CD4-positive, alpha-beta T cell treated with Interleukin-4 for 4 hours (primary cell): ENCODE results near the gene OR10AD1.

Experiments
- DNase-seq: peaks from one replicate; pipeline ENCODE4 v3.0.0-alpha.2; 2020

OR10AD1 gene

GRCh38 chr12:48189331-48190125, 13.6 kb downstream of the OR10AD1 start:
- DNase-seq = peak; percentile 79

GRCh38 chr12:48187916-48188695, 15.0 kb downstream of the OR10AD1 start:
- no peak for DNase-seq

- DNase-seq = no peak
Observed at GRCh38 chr12:48185181-48185919, 17.7 kb downstream of the OR10AD1 start.

GRCh38 chr12:48184549-48184922, 18.6 kb downstream of the OR10AD1 start:
- DNase-seq = no peak

- no peak for DNase-seq
Observed at GRCh38 chr12:48183876-48184548, 19.1 kb downstream of the OR10AD1 start.

- peak; percentile 83 for DNase-seq
Observed at GRCh38 chr12:48183091-48183875, 19.8 kb downstream of the OR10AD1 start, which contains the start of gene CCDC184. Gene CCDC184 (plus strand): TSS chr12:48183644. CDS start chr12:48184123, 479 bp downstream.

GRCh38 chr12:48182631-48183030, 20.5 kb downstream of the OR10AD1 start:
- DNase-seq = no peak

GRCh38 chr12:48180857-48181495, 22.1 kb downstream of the OR10AD1 start:
- no peak for DNase-seq

- no peak for DNase-seq
Observed at GRCh38 chr12:48180424-48180823, 22.7 kb downstream of the OR10AD1 start.

- DNase-seq = no peak
Observed at GRCh38 chr12:48179466-48179865, 23.6 kb downstream of the OR10AD1 start.

GRCh38 chr12:48177982-48178381, 25.1 kb downstream of the OR10AD1 start:
- DNase-seq = no peak

- DNase-seq = no peak
Observed at GRCh38 chr12:48176417-48176751, 26.7 kb downstream of the OR10AD1 start.

GRCh38 chr12:48175613-48176416, 27.3 kb downstream of the OR10AD1 start:
- DNase-seq = no peak

GRCh38 chr12:48169011-48169410, 34.1 kb downstream of the OR10AD1 start:
- no peak for DNase-seq

- DNase-seq = peak; percentile 69
Observed at GRCh38 chr12:48165089-48165981, 37.8 kb downstream of the OR10AD1 start.

GRCh38 chr12:48164451-48164850, 38.6 kb downstream of the OR10AD1 start:
- DNase-seq = no peak

GRCh38 chr12:48163150-48163747, 39.8 kb downstream of the OR10AD1 start:
- DNase-seq = no peak

- DNase-seq = no peak
Observed at GRCh38 chr12:48160807-48161206, 42.3 kb downstream of the OR10AD1 start.

GRCh38 chr12:48160046-48160445, 43.0 kb downstream of the OR10AD1 start:
- no peak for DNase-seq
